ENCODE data around the gene SPIRE1. TPM values are rescaled to one million over a fixed set of nuclear protein-coding genes. Genes with fewer than 3 reads are reported as not detected.

SPIRE1 gene
- total and polyA plus RNA-seq, 4 experiments from 2014 or later = 1.7 to 3.0 (median 1.8) TPM; not detected in 1

DNA sequence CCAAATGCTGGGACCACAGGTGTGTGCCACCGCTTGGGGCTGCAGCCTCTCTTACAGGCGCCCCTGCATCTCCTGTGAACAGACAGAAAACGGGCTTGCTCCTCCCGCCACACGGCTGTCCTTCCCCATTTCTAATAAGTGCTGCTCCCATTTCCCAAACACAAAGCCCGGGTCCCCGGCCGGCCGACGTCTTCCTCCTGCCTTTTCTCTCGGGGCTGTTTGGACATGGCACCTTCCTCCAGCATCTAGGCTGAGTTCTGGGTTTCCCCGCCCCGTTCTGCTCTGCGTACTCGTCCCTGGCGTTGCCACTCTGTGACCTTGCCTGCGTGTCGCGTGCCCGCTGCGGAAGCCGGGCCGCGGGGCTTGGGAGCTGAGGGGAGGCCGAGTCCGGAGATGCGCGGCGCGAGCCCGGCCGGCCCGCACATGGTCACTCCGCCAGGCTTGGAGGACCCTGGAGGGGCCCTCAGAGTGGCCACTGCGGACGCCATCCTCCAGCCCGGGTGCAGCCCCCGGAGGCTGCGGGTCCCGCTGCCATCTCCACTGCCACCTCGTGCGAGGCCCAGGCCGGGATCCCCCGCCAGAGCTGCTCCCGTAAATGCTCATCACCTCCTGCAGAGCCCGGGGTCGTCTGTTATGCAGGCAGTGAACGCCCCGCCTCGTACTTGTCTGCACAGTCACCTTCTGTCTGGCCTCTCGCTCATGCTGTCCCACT is 223.9 kb downstream of the SPIRE1 start:
- intact Hi-C loops (cut with micrococcal nuclease) = no loop called here
- H3K36me3 Mint-ChIP-seq = no peaks in the 10 kb centered on the region
- no peak overlapping the region for H3K27ac Mint-ChIP-seq
- H3K9me3 Mint-ChIP-seq = peaks cover 0 to 4% (median 0%) of the 10 kb centered on the region in 8 donors
- CTCF ChIA-PET (ENCODE audit: partially characterized antibody) = no interaction called here
- no peaks in the 10 kb centered on the region for H3K4me1 ChIP-seq (ENCODE audit: insufficient read depth, low read length)
- no peaks in the 10 kb centered on the region for H3K9me3 ChIP-seq (ENCODE audit: control insufficient read depth in 1 of 2, low read length in 2 of 2)
- no peaks in the 10 kb centered on the region for H3K27me3 Mint-ChIP-seq
- no peak overlapping the region for H3K27ac ChIP-seq (ENCODE audit: low read depth, low read length)
- no peaks in the 10 kb centered on the region for H3K27me3 ChIP-seq (ENCODE audit: insufficient read depth, low read length)
- POLR2A ChIA-PET (ENCODE audit: partially characterized antibody) = no interaction called here
- no peaks in the 10 kb centered on the region for H3K4me1 Mint-ChIP-seq
- no peak overlapping the region for H3K4me3 ChIP-seq (ENCODE audit: low read length in 2 of 2)
- H3K36me3 ChIP-seq (ENCODE audit: insufficient read depth, low read length) = no peaks in the 10 kb centered on the region
- DNase-seq = no peak
- H3K4me3 Mint-ChIP-seq = no peak overlapping the region

- Histone ChIP-seq H3K27me3 (ENCODE audit: insufficient read depth, low read length) (no peaks in the 10 kb centered on the region), H3K4me3 (ENCODE audit: low read length in 2 of 2) (no peak overlapping the region), H3K9me3 (ENCODE audit: control insufficient read depth in 1 of 2, low read length in 2 of 2) (no peaks in the 10 kb centered on the region), H3K4me1 (ENCODE audit: insufficient read depth, low read length) (no peaks in the 10 kb centered on the region), H3K27ac (ENCODE audit: low read depth, low read length) (no peak overlapping the region), H3K36me3 (ENCODE audit: insufficient read depth, low read length) (no peaks in the 10 kb centered on the region)
- no peaks in the 10 kb centered on the region for H3K4me1 Mint-ChIP-seq
- intact Hi-C loops (cut with micrococcal nuclease) = no loop called here
- no peak for DNase-seq
- H3K27ac Mint-ChIP-seq = no peak overlapping the region
- H3K4me3 Mint-ChIP-seq = no peak overlapping the region
- H3K27me3 Mint-ChIP-seq = no peaks in the 10 kb centered on the region
- CTCF ChIA-PET (ENCODE audit: partially characterized antibody) = no interaction called here
- peaks cover 0 to 4% (median 0%) of the 10 kb centered on the region in 8 donors for H3K9me3 Mint-ChIP-seq
- H3K36me3 Mint-ChIP-seq = no peaks in the 10 kb centered on the region
- POLR2A ChIA-PET (ENCODE audit: partially characterized antibody) = no interaction called here
These were observed 225.0 kb downstream of the SPIRE1 start for GRCh38 chr18:12432881-12433280.

DNA sequence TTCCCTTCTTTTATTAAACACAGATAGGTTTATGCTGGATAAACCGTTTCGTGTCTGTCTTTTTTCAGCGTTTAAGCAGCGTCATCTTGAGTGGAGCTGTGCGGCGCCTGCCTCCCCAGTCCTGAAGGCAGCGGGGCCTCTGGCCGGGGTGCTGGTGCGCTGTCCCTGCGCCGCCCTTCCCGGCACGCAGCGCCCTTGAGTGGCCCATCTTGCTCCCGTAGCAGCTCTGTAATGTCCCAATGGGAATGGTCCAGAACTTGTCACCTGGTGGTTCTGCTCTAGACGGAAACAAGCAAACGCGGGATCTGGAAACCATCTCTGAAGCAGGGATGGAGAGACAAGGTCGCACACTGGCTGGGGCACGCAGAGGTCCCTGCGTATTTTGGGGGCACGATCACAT is 225.7 kb downstream of the SPIRE1 start:
- peaks cover 0 to 4% (median 0%) of the 10 kb centered on the region in 8 donors for H3K9me3 Mint-ChIP-seq
- H3K9me3 ChIP-seq (ENCODE audit: control insufficient read depth in 1 of 2, low read length in 2 of 2) = no peaks in the 10 kb centered on the region
- H3K27ac ChIP-seq (ENCODE audit: low read depth, low read length) = no peak overlapping the region
- ChIA-PET CTCF (ENCODE audit: partially characterized antibody) (no interaction called here), POLR2A (ENCODE audit: partially characterized antibody) (no interaction called here)
- DNase-seq = no peak
- no peaks in the 10 kb centered on the region for H3K4me1 ChIP-seq (ENCODE audit: insufficient read depth, low read length)
- no peak overlapping the region for H3K4me3 ChIP-seq (ENCODE audit: low read length in 2 of 2)
- H3K27me3 Mint-ChIP-seq = no peaks in the 10 kb centered on the region
- no peaks in the 10 kb centered on the region for H3K27me3 ChIP-seq (ENCODE audit: insufficient read depth, low read length)
- no peak overlapping the region for H3K27ac Mint-ChIP-seq
- no peaks in the 10 kb centered on the region for H3K36me3 Mint-ChIP-seq
- H3K4me3 Mint-ChIP-seq = no peak overlapping the region
- H3K4me1 Mint-ChIP-seq = no peaks in the 10 kb centered on the region
- intact Hi-C loops (cut with micrococcal nuclease) = no loop called here
- no peaks in the 10 kb centered on the region for H3K36me3 ChIP-seq (ENCODE audit: insufficient read depth, low read length)

DNA sequence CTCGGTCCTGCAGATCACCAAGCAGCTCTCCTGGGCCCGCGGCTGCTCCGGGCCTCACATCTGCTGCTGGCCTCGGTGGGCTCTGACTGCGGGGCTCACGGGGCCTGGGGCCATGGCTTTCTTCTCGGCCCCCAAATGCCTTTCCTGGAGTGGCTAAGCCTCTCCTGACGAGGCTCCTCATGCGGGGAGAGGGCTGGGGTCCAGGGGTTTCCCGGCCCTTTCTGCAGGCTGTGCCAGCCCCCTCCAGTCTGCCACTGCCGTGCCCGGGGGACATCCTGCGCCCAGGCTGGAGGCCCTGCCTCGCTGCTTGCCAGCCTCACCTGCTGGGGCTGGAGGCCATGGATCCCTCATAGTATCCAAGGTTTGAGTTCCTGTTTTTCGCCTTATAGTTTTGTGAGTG is 226.3 kb downstream of the SPIRE1 start:
- H3K36me3 ChIP-seq (ENCODE audit: insufficient read depth, low read length) = no peaks in the 10 kb centered on the region
- H3K9me3 ChIP-seq (ENCODE audit: control insufficient read depth in 1 of 2, low read length in 2 of 2) = no peaks in the 10 kb centered on the region
- Mint-ChIP-seq H3K4me3 (no peak overlapping the region), H3K27ac (no peak overlapping the region), H3K36me3 (no peaks in the 10 kb centered on the region), H3K27me3 (no peaks in the 10 kb centered on the region), H3K4me1 (no peaks in the 10 kb centered on the region), H3K9me3 (peaks cover 0 to 4% (median 0%) of the 10 kb centered on the region in 8 donors)
- no peak overlapping the region for H3K4me3 ChIP-seq (ENCODE audit: low read length in 2 of 2)
- ChIA-PET POLR2A (ENCODE audit: partially characterized antibody) (no interaction called here), CTCF (ENCODE audit: partially characterized antibody) (no interaction called here)
- no peak for DNase-seq
- H3K27me3 ChIP-seq (ENCODE audit: insufficient read depth, low read length) = no peaks in the 10 kb centered on the region
- H3K4me1 ChIP-seq (ENCODE audit: insufficient read depth, low read length) = no peaks in the 10 kb centered on the region
- intact Hi-C loops (cut with micrococcal nuclease) = no loop called here
- no peak overlapping the region for H3K27ac ChIP-seq (ENCODE audit: low read depth, low read length)

DNA sequence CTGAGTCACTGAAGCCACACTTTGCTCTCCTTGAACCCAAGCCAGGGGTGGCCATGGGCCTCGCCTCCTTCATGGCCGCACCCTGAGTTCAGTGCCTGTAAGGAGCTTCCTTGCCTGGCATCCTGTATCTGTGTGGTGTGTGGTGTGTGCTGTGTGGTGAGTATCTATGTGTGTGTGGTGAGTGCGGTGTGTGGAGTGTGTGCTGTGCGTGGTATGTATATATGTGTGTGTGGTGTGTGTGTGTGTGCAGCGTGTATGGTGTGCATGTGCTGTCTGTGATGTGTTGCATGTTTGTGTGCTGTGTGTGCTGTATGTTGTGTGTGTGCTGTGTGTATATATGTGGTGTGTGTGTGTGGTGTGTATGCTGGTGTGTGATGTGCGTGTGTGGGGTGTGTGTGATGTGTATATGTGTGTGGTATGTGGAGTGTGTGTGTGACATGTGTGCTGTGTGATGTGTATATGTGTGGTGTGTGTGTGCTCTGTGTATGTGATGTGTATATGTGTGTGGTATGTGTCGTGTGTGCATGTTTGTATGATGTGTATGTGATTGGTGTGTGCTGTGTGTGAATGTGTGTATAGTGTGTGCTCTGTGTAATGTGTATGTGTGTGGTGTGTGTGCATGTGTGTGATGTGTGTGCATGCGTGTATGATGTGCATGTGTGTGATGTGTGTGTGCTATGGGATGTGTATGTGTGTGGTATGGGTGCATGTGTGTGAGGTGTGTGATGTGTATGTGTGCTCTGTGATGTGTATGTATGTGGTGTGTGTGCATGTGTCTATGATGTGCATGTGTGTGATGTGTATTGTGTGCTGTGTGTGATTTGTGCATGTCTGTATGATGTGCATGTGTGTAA is 227.5 kb downstream of the SPIRE1 start:
- DNase-seq = no peak
- CTCF ChIA-PET (ENCODE audit: partially characterized antibody) = no interaction called here
- H3K27ac Mint-ChIP-seq = no peak overlapping the region
- Histone ChIP-seq H3K27ac (ENCODE audit: low read depth, low read length) (no peak overlapping the region), H3K27me3 (ENCODE audit: insufficient read depth, low read length) (no peaks in the 10 kb centered on the region), H3K4me3 (ENCODE audit: low read length in 2 of 2) (no peak overlapping the region), H3K9me3 (ENCODE audit: control insufficient read depth in 1 of 2, low read length in 2 of 2) (no peaks in the 10 kb centered on the region), H3K4me1 (ENCODE audit: insufficient read depth, low read length) (no peaks in the 10 kb centered on the region), H3K36me3 (ENCODE audit: insufficient read depth, low read length) (no peaks in the 10 kb centered on the region)
- H3K9me3 Mint-ChIP-seq = peaks cover 0 to 4% (median 0%) of the 10 kb centered on the region in 8 donors
- no peaks in the 10 kb centered on the region for H3K4me1 Mint-ChIP-seq
- no peak overlapping the region for H3K4me3 Mint-ChIP-seq
- intact Hi-C loops (cut with micrococcal nuclease) = no loop called here
- H3K27me3 Mint-ChIP-seq = no peaks in the 10 kb centered on the region
- POLR2A ChIA-PET (ENCODE audit: partially characterized antibody) = no interaction called here
- H3K36me3 Mint-ChIP-seq = no peaks in the 10 kb centered on the region

DNA sequence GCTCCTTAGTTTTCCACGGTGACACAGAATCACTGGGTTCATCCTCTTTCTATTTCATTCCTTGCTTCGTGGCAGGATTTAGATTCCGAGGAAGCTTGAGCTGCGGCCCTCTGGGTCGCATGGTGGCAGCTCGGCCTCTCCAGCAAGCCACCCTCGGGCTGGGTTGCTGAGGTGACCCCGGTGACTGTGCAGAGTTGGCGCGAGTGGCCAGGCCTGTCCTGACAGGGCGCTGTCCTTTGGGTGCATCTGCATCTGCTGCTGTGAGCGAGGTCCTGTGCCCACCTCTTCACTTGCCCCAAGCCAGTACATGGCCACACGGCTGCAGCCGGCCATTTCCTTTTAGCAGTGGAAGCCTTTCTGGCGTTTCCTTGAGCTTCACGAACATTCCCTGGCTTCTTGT is 228.4 kb downstream of the SPIRE1 start:
- CTCF ChIA-PET (ENCODE audit: partially characterized antibody) = no interaction called here
- intact Hi-C loops (cut with micrococcal nuclease) = no loop called here
- Mint-ChIP-seq H3K36me3 (no peaks in the 10 kb centered on the region), H3K27me3 (no peaks in the 10 kb centered on the region), H3K9me3 (peaks cover 0 to 4% (median 0%) of the 10 kb centered on the region in 8 donors), H3K27ac (no peak overlapping the region), H3K4me1 (no peaks in the 10 kb centered on the region), H3K4me3 (no peak overlapping the region)
- Histone ChIP-seq H3K27ac (ENCODE audit: low read depth, low read length) (no peak overlapping the region), H3K36me3 (ENCODE audit: insufficient read depth, low read length) (no peaks in the 10 kb centered on the region), H3K9me3 (ENCODE audit: control insufficient read depth in 1 of 2, low read length in 2 of 2) (no peaks in the 10 kb centered on the region), H3K27me3 (ENCODE audit: insufficient read depth, low read length) (no peaks in the 10 kb centered on the region), H3K4me1 (ENCODE audit: insufficient read depth, low read length) (no peaks in the 10 kb centered on the region), H3K4me3 (ENCODE audit: low read length in 2 of 2) (no peak overlapping the region)
- POLR2A ChIA-PET (ENCODE audit: partially characterized antibody) = no interaction called here
- no peak for DNase-seq

DNA sequence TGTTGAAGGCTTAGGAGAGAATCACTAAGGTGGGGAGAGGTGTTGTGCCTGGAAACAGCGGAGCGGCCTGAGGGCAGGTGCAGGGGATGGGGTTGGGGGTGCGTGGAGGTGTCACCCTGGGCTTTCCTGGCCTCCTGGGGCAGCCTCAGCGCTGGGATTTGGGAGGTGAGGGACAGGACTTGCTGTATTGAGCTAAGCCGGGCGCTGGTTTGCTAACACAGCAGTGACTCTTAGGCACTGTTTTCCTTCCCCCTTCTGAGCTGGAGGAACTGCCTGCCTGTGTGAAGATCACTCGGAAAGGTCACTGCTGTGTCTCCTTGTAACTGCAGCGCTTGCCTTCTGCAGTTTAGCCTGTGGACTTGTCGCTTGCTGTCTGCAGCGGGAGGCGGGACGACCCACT is 229.0 kb downstream of the SPIRE1 start:
- CTCF ChIA-PET (ENCODE audit: partially characterized antibody) = no interaction called here

More for the DNA sequence above, 229.0 kb downstream of the SPIRE1 start:
- Histone ChIP-seq H3K4me1 (ENCODE audit: insufficient read depth, low read length) (no peaks in the 10 kb centered on the region), H3K9me3 (ENCODE audit: control insufficient read depth in 1 of 2, low read length in 2 of 2) (no peaks in the 10 kb centered on the region), H3K4me3 (ENCODE audit: low read length in 2 of 2) (no peak overlapping the region), H3K27me3 (ENCODE audit: insufficient read depth, low read length) (no peaks in the 10 kb centered on the region), H3K36me3 (ENCODE audit: insufficient read depth, low read length) (no peaks in the 10 kb centered on the region), H3K27ac (ENCODE audit: low read depth, low read length) (no peak overlapping the region)
- Mint-ChIP-seq H3K27ac (no peak overlapping the region), H3K27me3 (no peaks in the 10 kb centered on the region), H3K4me1 (no peaks in the 10 kb centered on the region), H3K4me3 (no peak overlapping the region), H3K36me3 (no peaks in the 10 kb centered on the region), H3K9me3 (no peaks in the 10 kb centered on the region)
- intact Hi-C loops (cut with micrococcal nuclease) = no loop called here
- no peak for DNase-seq
- POLR2A ChIA-PET (ENCODE audit: partially characterized antibody) = no interaction called here

All from CD4-positive, alpha-beta memory T cell (primary cell).